ENCODE data around the gene SYNDIG1. TPM values are rescaled to one million over a fixed set of nuclear protein-coding genes. Genes with fewer than 3 reads are reported as not detected.

The SYNDIG1 gene
- total RNA-seq, 2 donors from 2014 or later, result 0.73 to 4.5 TPM

- 84% methylated on average over 6 of the region's 6 CpGs for WGBS
- H3K4me3 ChIP-seq, result no peak overlapping the region
- TF ChIP-seq POLR2AphosphoS5 (IDR thresholded peaks at IDR 0.05) (no peak), CTCF (IDR thresholded peaks at IDR 0.05) (no peak), POLR2A (IDR thresholded peaks at IDR 0.05) (no peak)
- H3K27me3 ChIP-seq (replicated peaks; ENCODE audit: insufficient read depth), result no peaks in the 10 kb centered on the region
- no peaks in the 10 kb centered on the region for H3K9me3 ChIP-seq
- H3K27ac ChIP-seq, result no peak overlapping the region
- intact Hi-C loops (cut with DNase I), result no loop called here
- H3K36me3 ChIP-seq, result no peaks in the 10 kb centered on the region
- H3K4me1 ChIP-seq (replicated peaks), result no peaks in the 10 kb centered on the region
- DNase-seq (ENCODE audit: low spot score), result no peak
Observed at GRCh38 chr20:24640686-24641085, 171.3 kb downstream of the SYNDIG1 start.

- no peak overlapping the region for H3K4me3 ChIP-seq
- intact Hi-C loops (cut with DNase I), result no loop called here
- no peak overlapping the region for H3K27ac ChIP-seq
- TF ChIP-seq CTCF (IDR thresholded peaks at IDR 0.05) (no peak), POLR2A (IDR thresholded peaks at IDR 0.05) (no peak), POLR2AphosphoS5 (IDR thresholded peaks at IDR 0.05) (no peak)
- H3K4me1 ChIP-seq (replicated peaks), result no peaks in the 10 kb centered on the region
- 99% methylated on average over 2 of the region's 2 CpGs for WGBS
- DNase-seq (ENCODE audit: low spot score), result no peak
- no peaks in the 10 kb centered on the region for H3K27me3 ChIP-seq (replicated peaks; ENCODE audit: insufficient read depth)
- H3K9me3 ChIP-seq, result no peaks in the 10 kb centered on the region
- no peaks in the 10 kb centered on the region for H3K36me3 ChIP-seq
Observed at GRCh38 chr20:24643731-24644626, 174.6 kb downstream of the SYNDIG1 start.

GRCh38 chr20:24646321-24646720 is 176.9 kb downstream of the SYNDIG1 start:
- Histone ChIP-seq H3K27ac (no peak overlapping the region), H3K9me3 (no peaks in the 10 kb centered on the region), H3K4me1 (replicated peaks) (no peaks in the 10 kb centered on the region), H3K4me3 (no peak overlapping the region), H3K36me3 (no peaks in the 10 kb centered on the region), H3K27me3 (replicated peaks; ENCODE audit: insufficient read depth) (no peaks in the 10 kb centered on the region)
- 93% methylated on average over 10 of the region's 10 CpGs for WGBS
- intact Hi-C loops (cut with DNase I), result no loop called here
- no peak for DNase-seq (ENCODE audit: low spot score)
- TF ChIP-seq POLR2A (IDR thresholded peaks at IDR 0.05) (no peak), CTCF (IDR thresholded peaks at IDR 0.05) (no peak), POLR2AphosphoS5 (IDR thresholded peaks at IDR 0.05) (no peak)

- no peak overlapping the region for H3K27ac ChIP-seq
- DNase-seq (ENCODE audit: low spot score), result no peak
- H3K4me3 ChIP-seq, result no peak overlapping the region
- no peaks in the 10 kb centered on the region for H3K9me3 ChIP-seq
- 58% methylated on average over 2 of the region's 2 CpGs for WGBS
- H3K36me3 ChIP-seq, result no peaks in the 10 kb centered on the region
- TF ChIP-seq POLR2AphosphoS5 (IDR thresholded peaks at IDR 0.05) (no peak), CTCF (IDR thresholded peaks at IDR 0.05) (no peak), POLR2A (IDR thresholded peaks at IDR 0.05) (no peak)
- intact Hi-C loops (cut with DNase I), result no loop called here
- no peaks in the 10 kb centered on the region for H3K27me3 ChIP-seq (replicated peaks; ENCODE audit: insufficient read depth)
- no peaks in the 10 kb centered on the region for H3K4me1 ChIP-seq (replicated peaks)
Observed at GRCh38 chr20:24647713-24648112, 178.3 kb downstream of the SYNDIG1 start.

- Histone ChIP-seq H3K4me3 (no peak overlapping the region), H3K4me1 (replicated peaks) (no peaks in the 10 kb centered on the region), H3K9me3 (no peaks in the 10 kb centered on the region), H3K27ac (no peak overlapping the region), H3K27me3 (replicated peaks; ENCODE audit: insufficient read depth) (no peaks in the 10 kb centered on the region), H3K36me3 (no peaks in the 10 kb centered on the region)
- TF ChIP-seq POLR2A (IDR thresholded peaks at IDR 0.05) (no peak), POLR2AphosphoS5 (IDR thresholded peaks at IDR 0.05) (no peak), CTCF (IDR thresholded peaks at IDR 0.05) (no peak)
- 69% methylated on average over 4 of the region's 4 CpGs for WGBS
- intact Hi-C loops (cut with DNase I), result no loop called here
- DNase-seq (ENCODE audit: low spot score), result no peak
Observed at GRCh38 chr20:24648481-24648880, 179.1 kb downstream of the SYNDIG1 start.

Measured in prostate gland (tissue), 2 donors.